H1 (cell line): ENCODE data around the gene CLEC10A. TPM values are rescaled to one million over a fixed set of nuclear protein-coding genes. Genes with fewer than 3 reads are reported as not detected.

Source experiments
- SIN3A ChIP-seq, 2 experiments: IDR thresholded peaks in 1 of 2; conservative IDR thresholded peaks in 1 of 2; 2 replicates each; pipeline ENCODE4 v1.6.1; 2011 to 2012; ENCODE audit warnings: low read length in 2 of 2, improper control_type of control experiment in 1 of 2, low read depth in 1 of 2, mild to moderate bottlenecking in 1 of 2
- polyA plus RNA-seq, 7 experiments: library from polyadenylated mRNA; depleted of rRNA in 3 of 7; stranded (reverse) in 5 of 7; unstranded in 2 of 7; fragments of >200 nt in 5 of 7; fragments of 200-250 nt in 2 of 7; gene quantifications; 1 replicate in 5 of 7; 2 replicates in 1 of 7; 4 replicates in 1 of 7; pipeline versions ENCODE4 v1.2.1 to v1.2.3, GENCODE V29; 2011 to 2013; ENCODE audit warnings: missing spikeins in 2 of 7, mixed read lengths in 2 of 7
- total RNA-seq: library from RNA; stranded (reverse); fragmentation: NEBNext Ultra II Directional; extraction: Animal tissue kit (Norgen Biotek cat#: 25700); gene quantifications from 2 replicates; pipeline ENCODE4 v1.2.1, GENCODE V29; 2021
- TF ChIP-seq, protein P1 (sequence below): IDR thresholded peaks from 2 replicates; pipeline ENCODE4 v1.6.1; 2012; ENCODE audit warnings: inconsistent platforms

CLEC10A gene
- total and polyA plus RNA-seq, 2 of the 8 experiments (the other 6 are each of a cell fraction or from before 2014, with no cell fraction given): not detected

DNA sequence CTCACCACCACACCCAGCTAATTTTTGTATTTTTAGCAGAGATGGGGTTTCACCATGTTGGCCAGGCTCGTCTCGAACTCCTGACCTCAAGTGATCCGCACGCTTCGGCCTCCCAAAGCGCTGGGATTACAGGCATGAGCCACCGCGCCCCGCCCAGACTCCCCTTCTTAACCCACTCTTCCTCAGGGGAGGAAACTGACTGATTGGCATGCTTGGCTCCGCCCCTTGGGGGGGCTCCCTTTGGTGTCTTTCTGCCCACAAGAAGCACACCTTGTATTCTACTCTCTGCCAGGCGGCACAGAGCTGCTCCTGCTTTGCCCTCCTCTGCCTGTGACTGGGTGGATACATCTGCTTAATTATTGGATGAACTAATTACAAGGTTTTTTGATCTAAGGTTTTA, 39.3 kb upstream of the CLEC10A start (continued):
- TF ChIP-seq, protein P1, sequence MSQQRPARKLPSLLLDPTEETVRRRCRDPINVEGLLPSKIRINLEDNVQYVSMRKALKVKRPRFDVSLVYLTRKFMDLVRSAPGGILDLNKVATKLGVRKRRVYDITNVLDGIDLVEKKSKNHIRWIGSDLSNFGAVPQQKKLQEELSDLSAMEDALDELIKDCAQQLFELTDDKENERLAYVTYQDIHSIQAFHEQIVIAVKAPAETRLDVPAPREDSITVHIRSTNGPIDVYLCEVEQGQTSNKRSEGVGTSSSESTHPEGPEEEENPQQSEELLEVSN: no peak
- no peak for TF ChIP-seq SIN3A (conservative IDR thresholded peaks at IDR 0.05 in 1 of 2, IDR thresholded peaks at IDR 0.05 in 1 of 2; ENCODE audit: low read depth in 1 of 2, low read length in 2 of 2)
